Measurements from ENCODE around the gene SPATA31A6.
A peak's percentile ranks its signal among the peaks of the same experiment; 100 is the strongest.
"Not testable (repeated sequence)": the region's sequence is repeated elsewhere in the genome, so short reads cannot be mapped to it uniquely, and the experiment has no call there.

SPATA31A6 gene

DNA sequence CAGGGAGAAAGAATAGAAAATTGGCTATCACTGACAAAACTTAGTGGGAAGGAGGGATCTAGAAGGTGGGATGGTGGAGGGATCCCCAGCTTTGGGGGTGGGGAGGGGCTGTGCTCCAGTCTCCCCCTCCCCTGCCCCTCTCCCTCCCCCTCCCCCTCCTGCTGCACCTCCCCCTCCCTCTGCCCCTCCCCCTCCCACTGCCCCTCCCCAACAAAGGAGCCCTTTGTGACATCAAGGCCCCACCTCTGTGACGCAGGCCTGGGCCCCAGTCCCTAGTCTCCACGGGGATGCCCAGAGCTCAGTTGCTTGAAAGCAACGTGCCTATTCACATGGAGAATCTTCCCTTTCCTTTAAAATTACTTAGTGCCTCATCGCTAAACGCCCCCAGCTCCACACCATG, at the start of gene SPATA31A6:
Gene SPATA31A6 (plus strand): TSS at position 301 of the 400 bp plus-strand sequence. CDS start 29 bp downstream, at position 330.
- H3K27ac ChIP-seq: not testable (repeated sequence)

GRCh38 chr9:42160299-42160698, 23.2 kb upstream of the SPATA31A6 start:
- not testable (repeated sequence) for H3K27ac ChIP-seq
- peak; percentile 54 for TF ChIP-seq CTCF (conservative IDR thresholded peaks at IDR 0.05)

DNA sequence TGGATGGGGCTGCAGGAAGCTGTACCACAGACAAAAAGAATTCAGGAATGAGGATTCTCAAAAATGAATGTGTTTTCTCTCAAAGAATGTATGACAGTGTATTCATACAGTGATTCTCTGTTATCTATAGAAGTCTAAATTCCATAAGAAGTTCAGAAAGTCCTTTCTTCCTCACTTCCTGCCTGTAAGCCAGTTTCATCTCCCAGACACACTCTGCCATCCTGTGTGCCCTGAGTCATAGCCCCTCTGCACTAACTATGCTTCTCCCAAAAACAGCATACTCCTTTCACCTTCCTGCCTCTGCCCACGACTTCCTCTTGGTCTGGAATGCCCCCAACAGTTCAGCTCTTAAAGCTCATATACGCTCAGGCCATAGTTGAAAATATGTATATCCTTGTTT, 36.4 kb downstream of the SPATA31A6 start:
- H3K27ac ChIP-seq: not testable (repeated sequence)

DNA sequence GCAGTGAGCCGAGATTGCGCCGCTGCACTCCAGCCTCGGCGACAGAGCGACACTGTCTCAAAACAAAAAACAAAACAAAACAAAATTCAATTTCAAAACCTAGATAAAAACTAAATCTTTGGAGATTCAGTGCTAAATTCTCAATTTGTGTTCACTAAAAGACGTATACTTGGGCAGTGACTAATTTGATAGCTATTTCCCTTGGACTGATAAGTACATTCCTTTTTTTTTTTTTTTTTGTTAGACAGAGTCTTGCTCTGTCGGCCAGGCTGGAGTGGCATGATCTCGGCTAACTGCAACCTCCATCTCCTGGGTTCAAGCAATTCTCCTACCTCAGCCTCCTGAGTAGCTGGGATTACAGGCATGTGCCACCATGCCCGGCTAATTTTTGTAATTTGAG, 39.8 kb downstream of the SPATA31A6 start:
- not testable (repeated sequence) for H3K27ac ChIP-seq

- H3K27ac ChIP-seq: not testable (repeated sequence)
These were observed 49.6 kb downstream of the SPATA31A6 start for GRCh38 chr9:42233031-42233430.

DNA sequence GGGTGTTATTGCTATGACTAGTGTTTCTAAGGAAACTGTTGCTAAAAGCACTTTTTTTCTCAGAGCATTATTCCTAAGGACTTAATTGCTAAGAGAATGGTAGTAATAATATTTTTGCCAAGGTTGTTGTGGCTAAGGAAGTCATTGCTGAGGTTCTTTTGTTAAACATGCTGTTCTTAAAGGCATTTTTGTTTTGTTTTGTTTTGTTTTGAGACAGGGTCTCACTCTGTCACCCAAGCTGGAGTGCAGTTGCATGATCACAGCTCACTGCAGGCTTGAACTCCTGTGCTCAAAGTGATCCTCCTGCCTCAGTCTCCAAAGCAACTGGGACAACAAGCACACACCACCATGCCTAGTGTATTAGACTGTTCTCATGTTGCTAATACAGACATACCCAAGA, 51.2 kb downstream of the SPATA31A6 start:
- not testable (repeated sequence) for H3K27ac ChIP-seq

- not testable (repeated sequence) for H3K27ac ChIP-seq
These were observed 52.0 kb downstream of the SPATA31A6 start for GRCh38 chr9:42235352-42235991.

GRCh38 chr9:42236097-42236496, 52.6 kb downstream of the SPATA31A6 start:
- H3K27ac ChIP-seq: not testable (repeated sequence)

- H3K27ac ChIP-seq: not testable (repeated sequence)
These were observed 53.9 kb downstream of the SPATA31A6 start for GRCh38 chr9:42237381-42237780.

DNA sequence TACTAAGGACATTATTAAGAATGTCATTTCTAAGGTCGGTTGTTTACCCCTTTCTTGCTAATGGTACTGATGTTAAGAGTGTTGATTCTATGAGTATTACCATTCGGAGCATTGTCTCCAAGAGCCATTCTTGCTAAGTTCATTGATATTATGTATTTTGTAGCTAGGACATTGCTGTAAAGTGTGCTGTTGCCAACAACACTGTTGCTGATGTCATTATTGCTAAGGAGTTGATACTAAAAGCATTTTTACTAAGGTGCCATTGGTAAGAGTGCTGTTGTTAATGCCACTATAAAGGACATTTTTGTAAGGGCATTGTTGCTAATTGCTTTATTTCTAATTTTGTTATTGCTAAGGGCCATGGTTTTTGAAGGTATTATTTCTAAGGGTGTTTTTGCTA, 55.4 kb downstream of the SPATA31A6 start:
- H3K27ac ChIP-seq: not testable (repeated sequence)

Measured in C4-2B (cell line).